NCI-H2196 (cell line): ENCODE results near the gene AZU1.
"Not testable (repeated sequence)": the region's sequence is repeated elsewhere in the genome, so short reads cannot be mapped to it uniquely, and the experiment has no call there.

Source experiments
- DNase-seq: peaks from one replicate; lab custom pipeline; 2025; ENCODE audit not compliant: unreplicated experiment; lab: John Stamatoyannopoulos, UW

Gene AZU1

GRCh38 chr19:827314-827709 lies 325 bp upstream of the AZU1 start:
- DNase-seq = no peak

DNA sequence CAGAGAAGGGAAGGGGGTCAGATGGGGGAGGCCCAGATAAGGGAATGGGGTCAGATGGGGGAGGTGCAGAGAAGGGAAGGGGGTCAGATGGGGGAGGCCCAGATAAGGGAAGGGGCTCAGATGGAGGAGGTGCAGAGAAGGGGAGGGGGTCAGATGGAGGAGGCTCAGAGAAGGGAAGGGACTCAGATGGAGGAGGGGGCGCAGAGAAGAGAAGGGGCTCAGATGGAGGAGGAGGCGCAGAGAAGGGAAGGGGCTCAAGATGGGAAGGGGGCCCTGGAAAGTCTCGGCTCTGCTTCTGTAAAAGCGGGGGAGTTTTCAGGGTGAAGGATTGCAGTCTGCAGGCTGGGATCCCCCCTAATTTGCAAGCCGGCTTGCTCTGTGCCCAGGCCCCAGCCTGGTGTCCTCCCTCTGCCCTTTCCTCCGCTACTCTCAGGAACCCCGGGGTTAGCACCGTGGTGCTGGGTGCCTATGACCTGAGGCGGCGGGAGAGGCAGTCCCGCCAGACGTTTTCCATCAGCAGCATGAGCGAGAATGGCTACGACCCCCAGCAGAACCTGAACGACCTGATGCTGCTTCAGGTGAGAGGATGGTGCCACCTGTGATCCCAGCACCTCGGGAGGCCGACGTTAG lies 1.6 kb downstream of the AZU1 start:
- DNase-seq = no peak

DNA sequence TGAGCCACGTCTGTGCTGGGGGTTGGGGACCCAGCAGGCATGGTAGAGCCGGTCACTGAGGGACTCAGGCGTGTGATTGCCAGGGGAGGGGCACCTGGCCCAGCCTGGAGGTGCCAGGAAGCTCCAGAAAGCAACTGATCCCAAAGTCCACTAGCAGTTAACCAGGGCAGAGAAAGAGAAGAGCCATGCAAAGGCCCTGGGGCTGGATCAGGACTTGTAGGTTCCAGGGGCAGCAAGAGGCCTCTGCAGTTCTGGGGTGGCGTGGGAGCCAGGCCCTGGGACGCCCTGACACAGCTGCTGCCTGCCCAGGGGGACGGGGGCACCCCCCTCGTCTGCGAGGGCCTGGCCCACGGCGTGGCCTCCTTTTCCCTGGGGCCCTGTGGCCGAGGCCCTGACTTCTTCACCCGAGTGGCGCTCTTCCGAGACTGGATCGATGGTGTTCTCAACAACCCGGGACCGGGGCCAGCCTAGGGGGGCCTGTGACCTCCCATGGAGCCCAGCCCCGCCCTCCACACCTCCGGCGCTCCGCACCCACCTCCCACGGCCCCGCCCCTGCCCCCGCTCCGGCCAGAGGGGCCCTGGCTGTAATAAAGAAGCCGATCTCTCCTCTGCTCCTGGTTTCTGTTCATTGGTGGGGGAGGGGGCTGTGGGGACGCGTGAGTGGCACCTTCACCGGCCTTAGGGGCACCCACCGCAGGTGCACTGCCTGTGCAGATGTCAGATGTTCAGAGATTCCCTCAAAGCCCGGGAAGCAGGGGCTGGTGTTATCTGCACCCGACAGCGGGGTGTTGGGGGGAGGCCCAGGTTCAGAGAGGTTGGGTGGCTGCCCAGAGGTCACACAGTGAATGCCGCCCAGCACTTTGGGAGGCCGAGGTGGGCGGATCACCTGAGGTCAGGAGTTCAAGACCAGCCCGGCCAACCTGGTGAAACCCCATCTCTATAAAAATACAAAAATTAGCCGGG lies 4.1 kb downstream of the AZU1 start:
- DNase-seq = no peak

DNA sequence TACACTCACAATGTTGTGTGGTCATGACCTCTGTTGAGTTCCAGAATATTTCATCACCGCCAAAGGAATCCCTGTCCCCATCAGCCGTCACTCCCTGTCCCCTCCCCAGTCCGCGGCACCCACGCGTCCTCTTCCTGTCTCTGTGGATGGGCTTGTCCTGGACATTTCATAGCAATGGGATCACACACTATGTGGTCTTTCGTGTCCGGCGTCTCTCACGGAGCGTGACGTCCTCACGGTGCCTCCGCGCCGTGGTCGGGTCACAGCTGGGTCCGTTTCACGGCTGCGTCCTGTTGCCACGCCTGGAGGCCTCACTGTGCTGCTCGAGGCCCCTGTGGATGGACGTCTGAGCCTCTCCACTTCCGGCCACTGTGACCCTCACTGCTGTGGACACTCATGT lies 6.6 kb downstream of the AZU1 start:
- no peak for DNase-seq

GRCh38 chr19:835210-835810 lies 7.7 kb downstream of the AZU1 start:
- DNase-seq = no peak

- no peak for DNase-seq
Measured at GRCh38 chr19:840519-841206, 13.0 kb downstream of the AZU1 start, which contains the start of gene PRTN3. Gene PRTN3, plus strand, starts transcription at chr19:840999. Its CDS starts 10 bp downstream, at chr19:841009.

DNA sequence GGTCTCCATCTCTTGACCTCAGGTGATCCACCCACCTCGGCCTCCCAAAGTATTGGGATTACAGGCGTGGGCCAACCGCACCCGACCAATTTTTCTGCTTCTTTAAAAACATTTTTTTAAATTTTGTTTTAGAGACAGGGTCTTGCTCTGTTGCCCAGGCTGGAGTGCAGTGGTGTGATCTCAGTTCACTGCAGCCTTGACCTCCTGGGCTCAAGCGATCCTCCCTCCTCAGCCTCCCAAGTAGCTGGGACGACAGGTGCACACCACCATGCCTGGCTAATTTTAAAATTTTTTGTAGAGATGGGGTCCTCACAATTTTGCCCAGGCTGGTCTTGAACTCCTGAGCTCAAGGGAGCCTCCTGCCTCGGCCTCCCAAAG lies 15.2 kb downstream of the AZU1 start:
- not testable (repeated sequence) for DNase-seq

DNA sequence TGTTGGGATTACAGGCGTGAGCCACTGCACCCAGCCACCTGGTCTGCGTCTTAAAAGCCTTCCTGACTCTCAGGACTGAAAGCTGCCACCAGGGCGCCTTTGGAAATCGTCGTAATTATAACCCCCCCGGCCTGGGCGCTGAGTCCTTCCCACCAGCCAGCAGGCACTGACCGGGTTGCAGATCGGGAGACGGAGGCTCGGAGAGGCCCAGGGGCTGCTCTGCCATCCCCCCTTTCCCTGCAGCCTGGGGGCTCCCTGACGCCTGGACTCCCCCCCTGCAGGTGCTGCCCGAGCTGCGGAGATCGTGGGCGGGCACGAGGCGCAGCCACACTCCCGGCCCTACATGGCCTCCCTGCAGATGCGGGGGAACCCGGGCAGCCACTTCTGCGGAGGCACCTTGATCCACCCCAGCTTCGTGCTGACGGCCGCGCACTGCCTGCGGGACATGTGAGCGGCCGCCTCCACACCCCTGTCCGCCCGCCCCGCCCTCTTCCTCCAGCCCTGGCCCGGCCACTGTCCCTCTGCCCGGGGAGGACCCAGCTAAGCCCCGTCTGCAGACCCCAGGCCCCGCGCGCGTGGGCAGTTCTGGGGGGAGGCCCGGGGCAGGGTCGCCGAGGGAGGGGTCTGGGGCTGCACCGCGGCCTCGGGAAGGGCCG lies 15.7 kb downstream of the AZU1 start:
- DNase-seq = peak; percentile 29

DNA sequence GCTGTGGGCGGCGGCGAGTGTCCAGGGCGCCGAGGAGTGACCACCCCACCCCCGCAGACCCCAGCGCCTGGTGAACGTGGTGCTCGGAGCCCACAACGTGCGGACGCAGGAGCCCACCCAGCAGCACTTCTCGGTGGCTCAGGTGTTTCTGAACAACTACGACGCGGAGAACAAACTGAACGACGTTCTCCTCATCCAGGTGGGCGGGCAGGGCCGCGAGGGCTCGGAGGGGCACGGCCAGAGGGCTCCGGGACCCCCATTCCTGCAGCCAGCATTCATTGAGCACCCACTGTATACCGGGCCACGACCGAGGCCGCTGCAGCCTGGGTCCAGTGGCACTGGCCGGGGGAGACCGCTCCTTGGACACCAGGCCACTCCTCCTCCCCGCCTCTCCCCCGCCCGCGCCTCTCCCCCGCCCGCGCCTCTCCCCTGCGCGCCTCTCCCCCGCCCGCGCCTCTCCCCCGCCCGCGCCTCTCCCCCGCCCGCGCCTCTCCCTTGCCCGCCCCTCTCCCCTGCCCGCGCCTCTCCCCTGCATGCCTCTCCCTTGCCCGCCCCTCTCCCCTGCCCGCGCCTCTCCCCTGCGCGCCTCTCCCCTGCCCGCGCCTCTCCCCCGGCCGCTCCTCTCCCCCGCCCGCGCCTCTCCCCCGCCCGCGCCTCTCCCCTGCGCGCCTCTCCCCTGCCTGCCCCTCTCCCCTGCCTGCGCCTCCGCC lies 16.4 kb downstream of the AZU1 start:
- DNase-seq = no peak

DNA sequence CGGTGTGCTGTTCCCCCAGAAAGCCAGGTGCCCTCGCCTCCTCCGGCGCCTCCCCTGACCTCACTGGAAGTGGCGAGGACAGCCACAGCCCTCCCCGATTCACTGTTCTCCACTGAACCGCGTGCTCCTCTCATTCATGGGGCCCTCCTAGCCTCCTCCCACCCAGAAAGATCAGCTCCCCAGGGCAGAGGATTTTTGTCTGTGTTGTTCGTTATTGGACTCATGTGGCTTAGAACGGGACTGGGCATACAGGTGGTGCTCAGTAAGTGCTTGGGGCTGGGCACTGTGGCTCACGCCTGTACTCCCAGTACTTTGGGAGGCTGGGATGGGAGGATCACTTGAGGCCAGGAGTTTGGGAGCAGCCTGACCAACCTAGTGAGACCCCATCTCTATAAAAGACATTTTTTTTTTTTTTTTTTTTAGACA lies 16.9 kb downstream of the AZU1 start:
- peak; percentile 28 for DNase-seq

DNA sequence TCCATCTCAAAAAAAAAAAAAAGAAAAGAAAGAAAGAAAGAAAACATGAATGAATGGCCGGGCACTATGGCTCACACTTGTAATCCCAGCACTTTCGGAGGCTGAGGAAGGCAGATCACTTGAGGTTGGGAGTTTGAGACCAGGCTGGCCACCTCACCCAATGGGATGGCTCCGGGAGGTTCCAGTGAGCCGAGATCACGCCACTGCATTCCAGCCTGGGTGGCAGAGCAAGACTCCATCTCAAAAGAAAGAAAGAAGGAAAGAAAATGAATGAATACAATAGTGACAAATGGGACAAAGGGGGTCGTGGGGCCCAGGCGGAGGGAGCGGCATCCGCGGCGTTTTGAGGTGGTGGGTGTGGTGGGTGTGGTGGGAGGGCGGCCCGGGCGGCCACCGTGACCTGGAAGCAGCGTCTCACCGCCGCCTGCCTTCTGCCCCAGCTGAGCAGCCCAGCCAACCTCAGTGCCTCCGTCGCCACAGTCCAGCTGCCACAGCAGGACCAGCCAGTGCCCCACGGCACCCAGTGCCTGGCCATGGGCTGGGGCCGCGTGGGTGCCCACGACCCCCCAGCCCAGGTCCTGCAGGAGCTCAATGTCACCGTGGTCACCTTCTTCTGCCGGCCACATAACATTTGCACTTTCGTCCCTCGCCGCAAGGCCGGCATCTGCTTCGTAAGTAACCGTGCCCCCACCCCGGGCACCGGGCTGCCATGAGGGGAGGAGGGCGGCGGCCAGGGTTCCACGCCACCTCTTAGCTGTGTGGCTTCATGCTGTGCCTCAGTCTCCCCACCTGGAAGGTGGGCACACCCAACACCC lies 18.3 kb downstream of the AZU1 start:
- DNase-seq = no peak

GRCh38 chr19:848386-848921 lies 20.8 kb downstream of the AZU1 start:
- no peak for DNase-seq

DNA sequence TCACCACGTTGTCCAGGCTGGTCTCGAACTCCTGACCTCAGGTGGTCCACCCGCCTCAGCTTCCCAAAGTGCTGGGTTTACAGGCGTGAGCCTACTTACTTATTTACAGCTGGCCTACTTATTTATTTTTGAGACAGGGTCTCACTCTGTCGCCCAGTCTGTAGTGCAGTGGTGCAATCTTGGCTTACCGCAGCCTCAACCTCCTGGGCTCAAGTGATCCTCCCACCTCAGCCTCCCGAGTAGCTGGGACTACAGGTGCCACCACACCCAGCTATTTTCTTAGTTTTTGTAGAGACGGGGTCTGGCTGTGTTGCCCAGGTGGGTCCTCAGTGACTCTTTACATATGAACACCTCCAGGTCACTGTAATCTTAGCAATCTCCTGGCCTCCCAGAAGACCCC lies 21.6 kb downstream of the AZU1 start:
- not testable (repeated sequence) for DNase-seq

DNA sequence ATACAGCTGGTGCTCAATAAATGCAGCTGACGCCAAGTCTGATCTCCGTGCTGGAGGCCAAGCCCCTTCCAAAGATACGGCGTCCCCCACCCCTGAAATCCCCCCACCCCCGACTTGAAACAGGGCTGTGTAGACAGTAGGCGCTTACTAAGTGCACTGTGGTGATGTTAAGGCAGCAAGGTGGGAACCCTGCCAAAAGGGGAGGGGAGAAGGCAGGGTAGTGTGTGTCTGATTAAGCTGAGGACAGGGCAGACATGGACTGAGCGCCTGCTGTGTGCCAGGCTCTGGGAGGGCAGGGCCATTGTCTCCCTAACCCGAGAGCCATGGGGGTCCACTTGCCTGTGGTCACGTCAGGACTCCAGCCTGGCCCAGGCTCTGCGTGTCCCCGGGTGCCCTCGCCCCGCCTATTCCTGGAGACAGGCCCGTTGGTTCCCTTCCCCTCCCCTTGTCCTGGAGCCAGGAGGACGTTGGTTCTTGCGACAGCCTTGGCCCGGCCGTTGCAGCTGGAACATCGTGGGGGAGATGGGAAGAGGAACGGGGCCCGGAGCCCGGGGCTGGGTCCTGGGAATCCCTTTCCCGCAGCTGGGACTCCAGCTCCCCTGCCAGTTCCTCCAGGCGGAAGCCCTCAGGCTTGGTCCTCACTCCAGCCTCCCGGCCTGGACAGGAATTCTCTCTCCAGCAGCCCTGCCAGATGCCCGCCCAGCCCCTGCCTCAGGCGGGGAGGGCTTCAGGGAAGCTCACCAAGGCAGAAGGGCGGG lies 22.8 kb downstream of the AZU1 start:
- peak; percentile 90 for DNase-seq

- no peak for DNase-seq
Measured at GRCh38 chr19:850979-851335, 23.3 kb downstream of the AZU1 start.

GRCh38 chr19:852136-853013 lies 24.7 kb downstream of the AZU1 start, which contains the start of gene ELANE:
Gene ELANE, plus strand, starts transcription at chr19:852303. Its CDS starts 26 bp downstream, at chr19:852329.
- no peak for DNase-seq

- no peak for DNase-seq
Measured at GRCh38 chr19:853014-853585, 25.5 kb downstream of the AZU1 start.
